HG03558 (cell line): ENCODE results near the gene CLDN1.

ENCODE experiments used
- ATAC-seq: cut with Tn5 transposase; IDR thresholded peaks from one replicate; pipeline ENCODE4 v1.9.1; 2021; ENCODE audit warnings: moderate number of reproducible peaks; ENCODE audit not compliant: unreplicated experiment; ENCODE audit errors: extremely low read depth

CLDN1 gene

GRCh38 chr3:190336516-190337189, 14.4 kb upstream of the CLDN1 start:
- no peak for ATAC-seq

- no peak for ATAC-seq
Measured at GRCh38 chr3:190333961-190334360, 11.7 kb upstream of the CLDN1 start.

- no peak for ATAC-seq
Measured at GRCh38 chr3:190330936-190331734, 8.9 kb upstream of the CLDN1 start.

GRCh38 chr3:190326930-190327329, 4.7 kb upstream of the CLDN1 start:
- no peak for ATAC-seq

GRCh38 chr3:190326361-190326760, 4.1 kb upstream of the CLDN1 start:
- no peak for ATAC-seq

GRCh38 chr3:190325923-190326322, 3.7 kb upstream of the CLDN1 start:
- ATAC-seq: no peak

GRCh38 chr3:190323246-190323626, 990 bp upstream of the CLDN1 start:
- no peak for ATAC-seq

GRCh38 chr3:190322604-190323245, 479 bp upstream of the CLDN1 start:
- ATAC-seq: no peak

GRCh38 chr3:190320594-190321362, 1.5 kb downstream of the CLDN1 start:
- ATAC-seq: no peak

- no peak for ATAC-seq
Measured at GRCh38 chr3:190319660-190320059, 2.6 kb downstream of the CLDN1 start.

GRCh38 chr3:190318666-190319065, 3.6 kb downstream of the CLDN1 start:
- no peak for ATAC-seq

- ATAC-seq: no peak
Measured at GRCh38 chr3:190314741-190315140, 7.5 kb downstream of the CLDN1 start.

GRCh38 chr3:190309414-190309813, 12.8 kb downstream of the CLDN1 start:
- no peak for ATAC-seq

- ATAC-seq: no peak
Measured at GRCh38 chr3:190308154-190308553, 14.1 kb downstream of the CLDN1 start.

GRCh38 chr3:190307164-190307545, 15.1 kb downstream of the CLDN1 start:
- ATAC-seq: no peak

GRCh38 chr3:190306513-190307163, 15.6 kb downstream of the CLDN1 start:
- no peak for ATAC-seq

GRCh38 chr3:190306026-190306425, 16.2 kb downstream of the CLDN1 start:
- no peak for ATAC-seq

- ATAC-seq: no peak
Measured at GRCh38 chr3:190305406-190305805, 16.8 kb downstream of the CLDN1 start.

GRCh38 chr3:190303884-190304283, 18.4 kb downstream of the CLDN1 start:
- ATAC-seq: no peak

GRCh38 chr3:190302212-190302867, 19.9 kb downstream of the CLDN1 start:
- ATAC-seq: no peak
